Ammon's horn (tissue), 1 donor: ENCODE measurements around the gene INSYN2A.

Experiments used
- DNase-seq: peaks from one replicate; pipeline ENCODE4 v3.0.0-alpha.2; 2016; ENCODE audit warnings: low spot score

The INSYN2A gene, protein sequence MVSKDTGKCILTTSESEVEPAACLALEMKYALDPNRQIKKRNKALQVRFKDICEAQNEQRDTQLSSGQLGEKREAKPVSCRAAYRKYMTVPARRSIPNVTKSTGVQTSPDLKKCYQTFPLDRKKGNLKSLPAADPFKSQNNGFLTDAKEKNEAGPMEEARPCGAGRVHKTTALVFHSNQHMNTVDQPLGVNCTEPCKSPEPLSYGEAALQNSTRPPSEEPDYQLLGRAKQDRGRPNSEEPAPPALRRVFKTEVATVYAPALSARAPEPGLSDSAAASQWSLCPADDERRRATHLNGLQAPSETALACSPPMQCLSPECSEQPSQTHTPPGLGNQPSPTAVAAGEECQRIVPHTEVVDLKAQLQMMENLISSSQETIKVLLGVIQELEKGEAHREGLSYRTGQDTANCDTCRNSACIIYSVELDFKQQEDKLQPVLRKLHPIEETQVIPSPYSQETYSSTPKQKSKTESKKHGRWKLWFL

DNA sequence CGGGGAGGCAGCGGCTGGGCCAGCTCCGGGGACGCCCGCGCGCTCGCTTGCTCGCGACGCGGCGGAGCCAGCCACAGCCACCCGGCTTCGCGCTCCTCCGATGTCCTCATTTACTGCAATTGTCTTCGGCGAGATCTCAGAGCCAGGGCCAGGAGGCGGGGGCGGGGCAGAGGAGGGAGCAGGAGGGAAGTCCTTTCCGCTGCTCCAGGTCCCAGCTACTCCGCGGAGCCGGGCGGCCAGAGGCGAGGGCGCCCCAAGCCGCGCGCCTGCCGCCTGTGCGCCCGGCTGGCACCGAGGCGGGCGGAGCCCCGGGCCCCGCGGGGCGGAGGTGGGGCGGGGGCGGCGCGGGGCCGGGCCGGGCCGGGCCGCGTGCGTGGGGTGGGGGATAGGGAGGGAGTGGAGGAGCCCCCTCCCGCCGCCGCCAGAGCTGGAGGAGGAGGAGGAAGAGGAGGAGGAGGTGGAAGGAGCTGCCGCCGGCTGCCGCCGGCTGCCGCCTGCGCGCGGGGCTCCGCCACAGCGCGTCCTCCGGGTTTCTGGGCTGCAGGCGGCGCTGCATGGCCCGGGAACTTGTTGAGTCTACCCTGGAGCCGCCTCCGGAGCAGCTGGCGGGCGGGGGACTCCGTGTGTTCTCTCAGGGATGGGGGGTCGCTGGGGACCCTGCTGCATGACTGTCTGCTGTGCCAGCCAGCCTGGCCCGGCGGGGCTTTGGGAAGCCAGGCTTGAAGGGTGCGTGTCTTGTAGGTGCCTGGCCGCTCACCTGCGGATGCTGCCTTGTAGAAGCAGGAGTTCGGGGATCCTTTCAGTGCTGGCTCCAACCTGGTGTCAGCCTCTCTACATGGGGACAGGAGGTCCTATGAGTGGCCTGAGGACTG is at the start of gene INSYN2A:
Gene INSYN2A, minus strand, starts transcription at position 310 of the 872 bp plus-strand sequence. CDS start 20,196 bp downstream, outside the sequence.
- peak; percentile 53 for DNase-seq

DNA sequence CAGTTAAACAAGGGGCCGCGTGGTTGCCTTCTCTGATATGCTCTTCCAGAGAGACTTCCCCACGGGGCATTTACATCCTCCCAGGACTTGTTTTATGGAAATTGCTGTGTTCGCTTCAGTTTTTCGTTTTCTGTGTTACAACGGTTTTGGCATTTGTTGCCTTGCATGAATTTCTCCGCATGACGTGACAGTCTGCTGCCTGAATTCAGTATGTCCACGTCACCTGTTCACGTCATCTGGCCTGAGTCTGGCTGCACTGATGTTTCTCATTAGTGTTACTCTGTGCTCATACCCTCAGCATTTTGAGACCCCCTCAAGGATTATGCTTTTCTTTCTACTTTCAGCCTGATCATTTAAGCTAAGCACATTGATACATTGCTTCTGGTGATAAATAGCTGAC is 49.1 kb upstream of the INSYN2A start:
- DNase-seq: no peak

DNA sequence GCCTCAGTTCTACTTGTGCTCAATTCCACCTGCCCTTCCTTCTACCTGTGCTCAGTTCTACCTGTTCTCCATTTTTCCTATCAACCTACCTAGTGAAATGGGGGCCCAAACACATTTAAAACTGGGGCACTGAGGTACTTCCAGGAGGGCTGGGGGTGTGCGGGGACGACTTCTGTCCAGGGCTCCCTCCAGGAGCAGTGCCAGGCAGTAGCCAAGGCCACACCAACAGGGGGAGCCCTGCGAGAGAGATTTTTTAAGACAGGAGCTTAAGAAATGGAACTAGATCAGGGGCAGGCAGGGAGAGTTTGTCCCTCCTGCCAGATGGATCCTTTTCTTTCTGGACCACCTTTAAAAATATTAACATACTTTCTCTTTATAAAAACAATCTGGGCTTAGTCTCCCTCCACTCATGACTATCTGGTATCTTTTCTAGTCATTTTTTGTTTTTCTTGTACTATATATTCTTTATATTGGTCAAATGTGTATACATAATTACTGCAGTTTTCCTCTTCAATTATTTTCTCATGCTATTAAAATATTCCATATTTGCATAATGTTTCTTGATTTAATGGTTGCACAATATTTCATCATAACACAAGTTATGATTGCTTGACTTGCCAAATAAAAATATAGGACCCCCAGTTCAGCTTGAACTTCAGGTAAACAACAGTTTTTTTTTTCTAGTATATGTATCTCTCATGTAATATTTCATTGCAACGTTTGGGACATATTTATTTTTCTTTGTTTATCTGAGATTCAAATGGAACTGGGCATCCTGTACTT is 47.3 kb upstream of the INSYN2A start:
- no peak for DNase-seq

DNA sequence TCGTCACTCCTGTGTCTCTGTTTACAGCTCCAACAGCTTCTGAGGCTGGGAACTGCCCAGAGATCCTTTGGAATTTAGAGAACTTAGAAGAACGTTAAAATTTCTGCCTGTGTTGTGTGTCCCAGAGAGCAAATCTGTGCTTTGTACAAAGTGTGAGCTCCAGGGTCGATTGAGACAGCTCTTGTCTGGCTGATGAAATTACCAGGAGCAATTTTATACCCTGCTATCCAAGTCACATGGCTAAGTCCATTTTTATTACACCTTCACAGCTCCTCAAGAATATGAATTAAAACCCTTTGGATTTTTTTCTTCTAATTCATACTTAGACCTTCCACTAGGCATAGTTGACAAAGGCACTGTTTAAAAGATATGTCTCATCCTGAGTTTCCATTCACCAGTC is 46.5 kb upstream of the INSYN2A start:
- no peak for DNase-seq

DNA sequence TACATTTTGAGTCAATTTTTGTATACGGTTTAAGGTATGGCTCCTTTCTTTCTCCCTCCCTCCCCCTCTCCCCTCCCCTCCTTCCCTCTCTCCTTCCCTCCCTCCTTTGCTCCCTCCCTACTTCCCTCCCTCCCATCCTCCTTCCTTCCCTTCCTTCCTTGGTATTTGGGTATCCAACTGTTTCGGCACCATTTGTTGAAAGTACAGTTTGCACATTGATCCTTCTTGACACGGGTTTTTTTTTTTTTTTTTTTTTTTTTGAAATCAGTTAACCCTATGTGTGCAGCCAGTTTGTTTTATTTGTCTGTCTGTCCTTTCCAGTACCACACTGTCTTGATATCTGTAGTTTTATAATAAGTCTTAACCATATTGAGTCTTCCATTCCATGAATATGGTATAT is 39.9 kb upstream of the INSYN2A start:
- no peak for DNase-seq

DNA sequence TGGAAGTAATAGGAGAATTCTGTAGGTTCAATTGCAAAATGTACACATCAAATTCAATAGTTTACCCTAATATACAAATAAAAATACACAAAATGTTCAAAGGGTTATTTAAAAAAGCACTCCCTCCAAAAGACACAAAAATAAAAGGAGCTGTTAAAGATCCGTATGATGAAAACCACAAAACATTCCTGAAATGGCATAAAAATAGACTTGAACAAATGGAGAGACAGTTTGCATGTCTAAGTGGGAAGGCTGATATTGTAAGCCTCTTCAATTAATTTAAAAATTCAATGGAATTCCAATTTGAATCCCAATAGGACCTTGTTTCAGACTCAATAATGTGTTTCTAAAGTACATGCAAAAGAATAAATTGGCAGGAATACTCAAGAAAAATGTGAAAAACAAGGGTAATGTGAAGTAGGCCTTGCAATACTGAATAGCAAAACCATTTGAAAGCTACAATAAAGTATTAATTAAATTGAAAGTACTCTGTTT is 38.0 kb upstream of the INSYN2A start:
- no peak for DNase-seq

DNA sequence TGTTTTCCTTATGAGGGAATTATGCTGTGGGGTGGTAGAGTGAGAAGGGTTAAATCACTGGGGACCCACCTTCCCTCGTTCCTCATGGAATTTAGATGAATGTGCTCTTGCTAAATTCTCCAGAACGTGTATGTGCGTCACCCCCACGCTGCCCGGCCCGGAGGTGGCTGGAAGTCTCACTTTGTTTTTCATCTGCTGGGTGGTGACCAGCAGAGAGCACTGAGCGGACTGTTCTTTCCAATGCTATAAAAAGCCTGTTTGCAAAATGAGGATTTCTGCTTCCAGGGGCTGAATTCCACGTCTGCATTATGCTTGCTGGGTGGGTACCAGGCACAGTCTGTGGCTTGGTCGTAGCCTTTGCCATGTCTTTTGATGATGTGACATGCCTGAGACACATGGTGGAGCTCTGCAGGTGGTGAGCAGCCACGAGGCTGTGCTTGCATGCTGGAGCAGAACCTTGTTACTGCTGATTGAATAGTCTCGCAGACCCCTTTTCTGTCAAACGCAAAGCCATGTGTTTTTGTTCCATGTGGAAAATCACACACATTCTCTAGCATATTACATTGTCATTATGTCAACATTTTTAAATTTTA is 31.9 kb upstream of the INSYN2A start:
- peak; percentile 40 for DNase-seq

DNA sequence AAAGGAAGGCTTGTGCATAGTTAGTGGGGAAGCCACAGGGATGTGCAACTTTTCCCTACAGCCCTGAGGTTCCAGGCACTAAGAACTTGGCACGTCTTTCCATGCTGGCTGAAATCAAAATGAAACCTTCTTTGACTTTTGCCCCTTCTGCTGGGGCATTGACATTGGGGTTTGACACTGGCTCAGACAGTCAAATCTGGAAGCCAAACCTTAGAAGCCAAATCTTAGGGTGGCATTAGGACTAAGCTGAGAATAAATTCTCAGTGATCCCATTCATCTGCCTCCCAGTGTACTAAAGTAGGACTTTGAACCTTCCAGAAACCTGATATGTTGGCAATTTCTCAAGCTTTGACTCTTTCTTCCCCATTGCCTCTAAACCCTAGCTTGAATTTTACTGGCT is 31.3 kb upstream of the INSYN2A start:
- no peak for DNase-seq

DNA sequence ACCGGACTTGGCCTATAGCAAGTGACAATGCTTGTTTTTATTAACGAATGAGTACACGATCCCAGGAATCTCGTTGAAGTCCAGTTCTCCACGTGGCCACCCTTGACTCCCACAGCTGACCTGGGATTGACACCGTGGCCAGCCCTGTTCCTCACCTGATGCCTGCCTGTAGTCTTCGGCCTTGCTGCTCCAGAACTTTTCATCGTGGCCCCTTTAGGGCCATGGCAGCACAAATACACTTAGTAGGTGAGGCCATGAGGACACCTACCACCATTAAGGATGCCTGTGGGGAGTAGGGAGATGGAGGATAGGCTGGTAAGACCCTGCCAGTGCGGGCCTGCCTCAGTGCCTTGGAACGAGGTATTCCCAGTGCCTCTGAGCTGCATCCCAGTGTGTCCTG is 30.6 kb upstream of the INSYN2A start:
- DNase-seq: no peak

DNA sequence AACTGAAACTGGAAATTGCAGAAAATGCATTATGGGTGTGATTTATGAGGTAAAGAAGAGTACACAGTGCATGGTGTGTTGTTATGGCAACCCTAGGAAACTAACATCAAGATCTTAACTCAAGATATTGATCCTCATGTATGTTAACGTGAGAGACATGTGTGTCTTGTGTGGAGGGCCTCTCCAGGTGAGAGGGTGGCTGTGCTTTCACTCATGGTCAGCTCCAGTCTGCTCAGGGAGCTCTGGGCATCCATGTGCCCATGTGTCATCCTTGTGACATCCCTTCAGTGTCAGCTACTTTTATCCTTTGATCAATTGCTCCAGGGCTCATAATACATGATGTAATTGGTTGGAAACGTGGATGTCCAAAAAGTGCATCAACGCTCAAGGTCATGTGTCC is 24.9 kb upstream of the INSYN2A start:
- no peak for DNase-seq

DNA sequence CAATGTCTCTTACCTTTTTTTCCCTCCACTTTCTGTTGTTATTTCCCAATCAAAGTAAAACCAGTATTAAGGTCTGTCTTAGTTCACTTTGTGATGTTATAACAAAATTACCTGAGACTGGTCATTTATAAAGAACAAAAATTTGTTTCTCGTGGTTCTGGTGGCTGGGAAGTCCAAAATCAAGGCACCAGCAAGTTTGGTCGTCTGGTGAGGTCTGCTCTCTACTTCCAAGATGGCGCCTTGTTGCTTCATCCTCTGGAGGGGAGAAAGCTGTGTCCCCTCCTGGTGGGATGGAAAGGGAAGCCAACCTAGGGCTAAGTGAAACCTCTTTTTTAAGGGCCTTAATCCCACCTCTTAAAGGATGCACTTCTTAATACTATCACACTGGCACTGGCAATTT is 22.3 kb upstream of the INSYN2A start:
- DNase-seq: no peak

DNA sequence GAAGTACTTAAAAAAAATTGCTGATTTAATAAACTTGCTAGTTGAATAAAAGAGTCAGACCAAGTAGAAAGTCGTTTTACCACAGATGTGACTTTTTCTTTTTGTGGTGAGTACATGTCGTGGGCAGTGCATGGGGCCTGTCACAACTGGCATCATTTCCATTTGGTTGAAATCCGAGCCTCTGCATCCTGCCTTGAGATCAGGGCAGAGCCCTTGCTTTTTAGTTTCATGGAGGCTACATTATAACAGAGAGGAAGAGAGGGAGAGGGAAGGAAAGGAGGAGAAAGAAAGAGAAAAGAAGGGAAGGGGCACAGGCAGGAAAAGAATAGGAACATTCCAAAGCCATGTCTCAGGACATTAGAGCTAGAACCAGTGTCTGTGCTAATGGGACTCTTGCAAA is 20.4 kb upstream of the INSYN2A start:
- DNase-seq: no peak

DNA sequence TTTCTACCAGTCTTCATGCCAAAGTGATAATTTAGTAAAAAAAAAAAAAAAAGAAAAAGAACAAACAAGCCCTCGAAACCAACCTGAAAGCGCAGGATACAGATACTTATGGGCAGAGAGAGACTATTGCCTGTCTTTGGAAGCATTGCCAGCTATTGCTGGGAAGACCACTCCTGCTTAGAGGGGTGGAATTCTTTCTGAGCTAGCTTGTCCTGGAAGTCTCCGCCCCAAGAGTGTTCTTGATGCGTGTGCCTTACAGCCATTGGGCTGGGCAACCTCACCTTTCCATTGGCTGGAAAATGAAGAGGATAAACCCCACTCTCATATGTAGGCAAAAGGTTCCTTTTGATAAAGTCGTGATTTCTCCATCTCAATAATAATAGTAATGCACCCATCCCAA is 19.9 kb upstream of the INSYN2A start:
- no peak for DNase-seq

DNA sequence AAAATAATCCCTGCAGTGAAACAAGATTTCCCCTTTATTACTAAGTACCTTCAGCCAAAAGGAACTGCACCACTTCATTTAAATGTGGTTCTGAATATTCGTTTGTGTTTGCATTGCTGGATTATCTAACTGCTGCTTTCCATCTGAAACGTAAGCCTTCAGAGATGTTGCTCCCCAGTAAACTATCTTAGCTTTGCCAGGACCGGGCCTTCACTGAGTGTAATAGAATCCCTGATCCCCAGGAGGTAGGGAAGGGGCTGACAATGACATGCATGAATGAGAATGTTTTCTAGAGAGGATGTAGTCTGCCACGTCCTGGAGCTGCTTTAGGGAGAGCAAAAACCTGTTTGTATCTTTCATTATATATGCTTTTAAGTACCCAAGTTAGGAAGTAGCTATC is 19.5 kb upstream of the INSYN2A start:
- no peak for DNase-seq

DNA sequence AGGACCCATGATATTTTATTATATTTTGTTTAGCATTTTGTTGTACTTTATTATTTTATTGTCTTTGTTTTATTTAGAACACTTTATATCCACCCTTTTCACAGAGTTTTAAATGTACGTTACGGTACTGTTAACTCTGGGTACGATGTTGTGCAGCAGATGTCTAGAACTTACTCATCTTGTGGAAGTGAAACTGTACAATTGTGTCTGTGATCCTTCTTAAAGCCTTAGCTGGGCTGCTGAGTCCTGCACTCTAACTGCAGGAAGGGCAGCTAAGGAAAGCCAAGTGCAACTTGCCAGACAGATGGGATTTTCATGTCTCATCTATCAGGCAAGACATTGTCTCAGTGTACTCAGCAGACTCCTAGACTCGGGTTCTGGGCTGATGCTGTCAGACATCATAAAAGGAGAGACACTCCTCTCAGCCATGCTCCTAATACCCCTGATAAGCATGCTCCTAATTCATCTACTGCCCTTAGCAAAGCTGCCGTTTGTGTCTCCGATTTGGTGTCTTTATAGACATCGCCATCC is 14.6 kb upstream of the INSYN2A start:
- DNase-seq: no peak

DNA sequence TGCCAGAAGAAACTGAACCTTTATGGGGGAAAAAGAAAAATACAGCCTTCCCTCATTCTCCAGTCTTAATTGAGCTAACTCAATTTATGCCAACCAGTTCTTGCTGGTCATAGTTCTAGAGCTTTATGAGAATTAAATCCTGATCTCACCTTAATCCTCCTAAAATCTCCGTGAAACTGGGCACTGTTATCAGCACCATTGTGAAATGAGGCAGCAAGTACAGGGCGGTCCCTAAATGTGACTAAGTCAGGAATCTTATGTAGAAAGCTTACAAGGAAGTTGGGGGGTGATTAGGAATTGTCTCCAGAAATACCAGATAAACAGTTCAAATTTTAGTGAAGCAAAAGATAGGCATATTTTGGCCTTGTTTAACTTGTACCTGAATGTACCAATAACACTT is 10.7 kb upstream of the INSYN2A start:
- DNase-seq: no peak

DNA sequence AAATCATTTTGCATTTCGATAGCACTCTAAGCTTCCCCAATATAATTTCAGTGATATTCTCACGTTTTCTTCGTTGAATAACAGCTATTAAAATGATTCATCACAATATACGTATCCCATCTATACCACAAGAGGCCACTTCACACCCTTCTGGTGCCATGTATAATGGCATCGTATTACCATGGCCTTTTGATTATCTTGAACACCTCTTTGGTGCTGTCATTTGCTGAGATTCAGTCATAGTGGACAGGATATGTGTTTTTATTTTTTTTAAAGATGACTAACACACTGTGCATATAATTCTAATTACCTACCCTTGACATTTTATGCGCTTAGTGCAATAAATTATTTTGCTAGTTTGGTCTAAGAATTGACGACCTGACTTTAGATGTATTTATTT is 6.7 kb upstream of the INSYN2A start:
- DNase-seq: no peak

DNA sequence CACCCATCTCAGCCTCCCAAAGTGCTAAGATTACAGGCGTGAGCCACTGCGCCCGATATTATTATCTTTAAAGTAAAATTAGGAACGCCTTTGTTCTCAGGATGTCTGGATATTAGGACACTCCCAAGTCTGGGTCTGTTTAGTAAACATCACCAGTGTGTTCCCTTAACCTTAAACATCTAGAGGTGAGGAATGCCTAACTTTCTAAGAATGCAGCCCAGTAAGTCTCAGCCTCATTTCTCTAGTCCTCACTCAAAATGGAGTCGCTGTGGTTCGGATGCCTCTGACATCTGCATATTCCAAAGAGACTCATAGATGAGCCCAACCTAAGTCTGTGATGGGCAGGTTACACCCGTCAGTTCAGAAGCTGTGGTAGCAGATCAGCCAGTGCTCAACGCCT is 4.3 kb upstream of the INSYN2A start:
- DNase-seq: no peak

DNA sequence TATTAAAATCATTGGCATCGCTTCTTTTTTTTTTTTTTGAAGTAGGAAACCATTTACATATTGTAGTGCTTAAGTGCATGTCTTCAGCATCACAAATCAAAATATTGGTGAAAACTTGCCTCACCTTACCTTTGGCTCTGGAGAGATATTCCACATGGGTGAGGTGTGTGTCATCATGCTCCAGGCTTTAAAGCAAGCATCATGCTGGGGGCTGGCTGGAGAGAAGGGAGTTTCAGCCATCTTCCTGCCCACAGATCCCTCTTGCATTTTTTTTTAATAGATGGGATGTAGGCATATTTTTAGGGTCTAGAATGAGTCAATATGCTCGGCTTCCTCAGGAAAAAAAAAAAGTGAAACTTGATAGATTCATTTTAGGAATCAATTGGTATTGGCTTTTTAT is 2.3 kb upstream of the INSYN2A start:
- DNase-seq: no peak

DNA sequence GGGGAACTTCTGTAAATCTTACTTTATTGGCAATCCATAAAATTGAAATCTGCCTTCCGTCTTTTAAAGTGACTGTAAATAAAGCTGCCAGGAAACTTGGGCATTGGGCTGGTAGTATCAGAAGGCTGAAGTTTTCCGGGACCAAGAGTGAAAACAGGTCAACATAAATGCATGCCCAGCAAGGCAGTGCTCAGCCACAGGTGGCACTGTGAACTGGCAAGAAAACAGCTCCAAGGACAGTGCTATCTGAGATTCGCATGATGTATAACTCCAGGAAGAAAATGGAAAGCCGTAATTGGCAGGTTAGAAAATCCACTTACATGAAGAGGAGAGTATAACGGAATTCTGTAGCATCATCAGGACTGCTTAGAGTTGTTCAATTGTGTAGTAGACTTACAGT is 1.9 kb upstream of the INSYN2A start:
- no peak for DNase-seq

DNA sequence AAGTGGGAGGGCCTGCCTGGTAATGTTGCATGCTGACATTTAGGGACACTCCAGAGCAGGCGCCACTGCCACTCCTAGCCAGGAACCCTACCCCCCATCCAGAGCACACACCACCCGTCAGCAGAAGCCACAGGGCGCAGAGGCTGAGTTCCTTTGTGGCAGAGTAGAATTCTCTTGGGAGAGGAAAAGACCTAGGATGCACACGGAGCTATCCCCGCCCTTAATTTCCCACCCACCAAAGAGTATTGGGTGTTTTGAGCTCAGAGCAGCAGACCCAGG is 702 bp upstream of the INSYN2A start:
- no peak for DNase-seq
